Mesodermal cell (in vitro differentiated cells): ENCODE results near the gene RECK.
"Not testable (repeated sequence)": the region's sequence is repeated elsewhere in the genome, so short reads cannot be mapped to it uniquely, and the experiment has no call there.

Experiments
- H3K27ac ChIP-seq: 2 replicates; pipeline ENCODE4 v1.7.0; 2013; ENCODE audit warnings: mild to moderate bottlenecking, low read depth, low read length, moderate library complexity; ENCODE audit not compliant: severe bottlenecking
- H3K36me3 ChIP-seq: 2 replicates; pipeline ENCODE4 v1.7.1; 2013; ENCODE audit warnings: mild to moderate bottlenecking, low read length, moderate library complexity; ENCODE audit not compliant: control insufficient read depth, insufficient read depth
- H3K4me1 ChIP-seq: one replicate; pipeline ENCODE4 v1.7.1; 2013; ENCODE audit warnings: mild to moderate bottlenecking, low read length; ENCODE audit not compliant: insufficient read depth, control insufficient read depth, poor library complexity, severe bottlenecking
- H3K4me3 ChIP-seq: 2 replicates; pipeline ENCODE4 v1.7.0; 2013; ENCODE audit warnings: low read length, control low read depth, mild to moderate bottlenecking; ENCODE audit not compliant: insufficient read depth, poor library complexity, severe bottlenecking; ENCODE audit errors: extremely low read depth
- H3K9me3 ChIP-seq: 2 replicates; pipeline ENCODE4 v1.7.1; 2013; ENCODE audit warnings: mild to moderate bottlenecking, low read length, moderate library complexity; ENCODE audit not compliant: control insufficient read depth
- WGBS, 2 experiments: methylation state at CpG; one replicate each; pipeline ENCODE4 v1.1.5; 2013; ENCODE audit warnings: missing lambda C conversion rate in 2 of 2; ENCODE audit not compliant: insufficient coverage in 2 of 2; 5-methylcytosine and 5-hydroxymethylcytosine counted together

The RECK gene

DNA sequence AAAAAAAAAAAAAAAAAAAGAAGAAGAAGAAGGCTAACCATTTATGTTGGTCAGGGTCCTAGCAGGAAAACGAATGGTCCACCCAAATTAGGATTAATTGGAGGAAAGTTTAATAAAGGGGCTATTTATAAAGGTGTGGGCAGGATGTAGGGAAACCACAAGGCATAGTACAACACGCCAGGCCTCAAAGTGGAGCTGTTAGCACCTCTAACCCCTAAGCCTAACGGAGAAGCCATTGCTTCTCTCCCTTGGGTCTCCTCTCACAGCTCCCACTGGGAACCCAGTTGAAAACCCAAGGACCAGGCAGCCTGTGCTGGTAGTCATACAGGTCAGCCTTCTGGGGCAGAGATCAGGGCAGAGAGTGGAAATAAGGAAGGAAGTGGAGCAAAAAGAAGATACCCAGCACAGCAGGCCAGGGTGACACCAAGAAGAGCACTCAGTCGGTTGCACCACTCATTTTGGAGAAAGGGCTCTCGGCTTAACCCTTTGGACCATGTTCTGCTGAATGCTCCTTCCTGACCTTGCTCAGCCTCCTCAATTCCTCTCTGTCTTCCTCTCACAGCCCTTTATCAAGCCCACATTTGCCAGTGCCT lies 91.0 kb downstream of the RECK start:
- peaks cover 25% of the 10 kb centered on the region for H3K36me3 ChIP-seq
- no peak overlapping the region for H3K4me3 ChIP-seq
- WGBS, 2 experiments: 84 to 87% methylated on average over 4 to 5 of the region's 5 CpGs
- no peak overlapping the region for H3K27ac ChIP-seq
- no peaks in the 10 kb centered on the region for H3K9me3 ChIP-seq
- H3K4me1 ChIP-seq: no peaks in the 10 kb centered on the region

DNA sequence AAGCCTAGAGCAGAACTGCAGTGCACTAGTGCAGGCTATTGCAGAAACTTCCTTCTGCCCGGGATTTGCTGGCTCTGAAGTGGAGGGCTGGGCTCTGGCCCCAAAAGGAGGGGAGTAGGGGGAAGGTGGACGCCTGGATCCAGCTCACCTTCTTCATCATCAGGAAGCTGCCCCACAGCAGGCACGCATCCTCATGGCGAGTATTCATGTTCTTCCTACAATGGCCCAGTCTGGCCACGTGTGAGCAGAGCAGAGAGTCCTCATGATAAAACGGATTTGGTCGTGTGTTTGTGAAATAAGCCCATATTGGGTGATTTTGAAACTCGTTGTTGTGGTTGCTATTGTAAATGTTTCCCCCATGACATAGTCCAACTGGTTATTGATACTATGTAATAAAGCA lies 91.6 kb downstream of the RECK start:
- H3K4me1 ChIP-seq: no peaks in the 10 kb centered on the region
- H3K36me3 ChIP-seq: peaks cover 19% of the 10 kb centered on the region
- no peak overlapping the region for H3K27ac ChIP-seq
- H3K4me3 ChIP-seq: no peak overlapping the region
- no peaks in the 10 kb centered on the region for H3K9me3 ChIP-seq
- WGBS, 2 experiments: 74 to 80% methylated on average over 1 to 7 of the region's 8 CpGs

DNA sequence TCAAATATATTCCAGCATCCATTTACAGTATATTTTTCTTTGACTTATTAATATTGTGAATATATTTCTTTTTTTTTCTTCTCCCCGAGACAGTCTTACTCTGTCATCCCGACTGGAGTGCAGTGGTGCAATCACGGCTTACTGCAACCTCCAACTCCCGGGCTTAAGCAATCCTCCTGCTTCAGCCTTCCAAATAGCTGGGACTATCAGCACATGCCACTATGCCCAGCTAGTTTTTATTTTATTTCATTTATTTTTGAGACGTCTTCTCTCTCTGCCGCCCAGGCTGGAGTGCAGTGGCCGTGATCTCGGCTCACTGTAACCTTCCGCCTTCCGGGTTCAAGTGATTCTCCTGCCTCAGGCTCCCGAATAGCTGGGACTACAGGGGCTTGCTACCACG lies 92.4 kb downstream of the RECK start:
- WGBS, 2 experiments: 84% methylated on average over 7 to 8 of the region's 12 CpGs
- H3K4me1 ChIP-seq: no peaks in the 10 kb centered on the region
- no peak overlapping the region for H3K4me3 ChIP-seq
- no peaks in the 10 kb centered on the region for H3K9me3 ChIP-seq
- peaks cover 19% of the 10 kb centered on the region for H3K36me3 ChIP-seq
- no peak overlapping the region for H3K27ac ChIP-seq

DNA sequence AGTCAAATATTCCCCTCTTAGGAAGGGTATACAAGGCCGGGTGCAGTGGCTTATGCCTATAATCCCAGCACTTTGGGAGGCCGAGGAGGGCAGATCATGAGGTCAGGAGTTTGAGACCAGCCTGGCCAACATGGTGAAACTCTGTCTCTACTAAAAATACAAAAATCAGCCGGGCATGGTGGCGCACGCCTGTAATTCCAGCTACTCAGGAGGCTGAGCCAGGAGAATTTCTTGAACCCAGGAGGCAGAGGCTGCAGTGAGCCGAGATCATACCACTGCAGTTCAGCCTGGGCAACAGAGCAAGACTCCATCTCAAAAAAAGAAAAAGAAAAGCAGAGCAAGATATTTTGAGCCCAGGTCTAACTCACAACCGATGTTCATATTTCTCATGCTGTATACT lies 95.0 kb downstream of the RECK start:
- not testable (repeated sequence) for H3K36me3 ChIP-seq, H3K9me3 ChIP-seq, H3K27ac ChIP-seq, H3K4me3 ChIP-seq, H3K4me1 ChIP-seq
- WGBS, 2 experiments: 99% methylated on average over 5 to 6 of the region's 7 CpGs

DNA sequence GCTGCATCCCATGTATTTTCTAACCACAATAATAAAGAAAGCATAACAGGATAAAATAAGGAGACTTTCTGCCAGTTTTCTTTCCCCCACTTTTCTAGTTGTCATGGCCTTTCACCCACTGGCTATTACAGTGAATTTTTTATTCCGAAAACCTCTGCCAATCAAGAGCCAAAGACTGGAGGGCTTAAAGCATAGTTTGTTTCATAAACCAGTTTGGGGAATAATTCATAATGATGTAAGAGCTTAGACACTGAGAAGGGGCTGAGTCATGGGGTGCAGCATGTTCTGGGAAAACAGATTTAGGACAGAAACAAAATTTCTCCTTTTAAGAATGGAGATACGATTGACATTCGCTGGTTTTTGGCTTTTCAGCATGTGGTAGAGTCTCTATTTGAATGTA lies 95.4 kb downstream of the RECK start:
- Histone ChIP-seq H3K36me3 (no peaks in the 10 kb centered on the region), H3K27ac (no peak overlapping the region), H3K4me1 (no peaks in the 10 kb centered on the region), H3K4me3 (no peak overlapping the region), H3K9me3 (no peaks in the 10 kb centered on the region)
- 100% methylated on average over 1 of the region's 3 CpGs; no CpG with 5 or more reads in 1 of the 2 experiments for WGBS, 2 experiments

DNA sequence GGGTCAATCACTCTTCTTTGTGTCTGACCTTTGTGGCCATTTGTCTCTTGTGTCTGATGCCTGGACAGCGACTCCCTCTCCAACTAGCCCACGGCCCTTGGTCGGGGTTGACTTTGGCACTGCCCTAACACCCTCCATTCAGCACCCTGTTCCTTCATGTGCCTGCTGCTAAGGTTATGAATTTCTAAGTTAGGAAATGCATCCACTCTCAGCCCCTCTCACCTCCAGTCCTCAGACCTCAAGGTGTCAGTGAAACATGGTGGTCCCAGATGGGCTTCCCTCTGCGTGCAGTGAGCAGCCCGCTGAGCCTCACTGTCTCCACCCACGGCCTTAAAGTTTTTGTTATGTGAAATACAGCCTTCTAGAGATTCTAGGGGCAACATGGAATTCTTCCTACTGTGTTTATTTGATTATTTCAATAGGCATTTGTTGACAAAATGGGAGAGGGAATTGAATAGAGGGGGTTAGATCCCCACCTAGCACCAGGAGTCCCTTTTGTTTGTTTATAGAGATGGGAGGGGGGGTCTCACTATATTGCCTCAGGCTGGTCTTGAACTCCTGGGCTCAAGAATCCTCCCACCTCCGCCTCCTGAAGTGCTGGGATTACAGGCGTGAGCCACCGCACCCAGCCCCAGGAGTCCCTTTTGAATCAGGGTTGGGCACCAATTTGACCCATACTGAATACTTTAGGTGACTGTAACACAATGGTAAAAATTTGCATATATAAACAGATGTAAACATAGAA lies 98.2 kb downstream of the RECK start:
- H3K9me3 ChIP-seq: no peaks in the 10 kb centered on the region
- H3K4me3 ChIP-seq: no peak overlapping the region
- no peaks in the 10 kb centered on the region for H3K4me1 ChIP-seq
- H3K36me3 ChIP-seq: no peaks in the 10 kb centered on the region
- 39 to 60% methylated on average over 3 to 4 of the region's 9 CpGs for WGBS, 2 experiments
- H3K27ac ChIP-seq: no peak overlapping the region

DNA sequence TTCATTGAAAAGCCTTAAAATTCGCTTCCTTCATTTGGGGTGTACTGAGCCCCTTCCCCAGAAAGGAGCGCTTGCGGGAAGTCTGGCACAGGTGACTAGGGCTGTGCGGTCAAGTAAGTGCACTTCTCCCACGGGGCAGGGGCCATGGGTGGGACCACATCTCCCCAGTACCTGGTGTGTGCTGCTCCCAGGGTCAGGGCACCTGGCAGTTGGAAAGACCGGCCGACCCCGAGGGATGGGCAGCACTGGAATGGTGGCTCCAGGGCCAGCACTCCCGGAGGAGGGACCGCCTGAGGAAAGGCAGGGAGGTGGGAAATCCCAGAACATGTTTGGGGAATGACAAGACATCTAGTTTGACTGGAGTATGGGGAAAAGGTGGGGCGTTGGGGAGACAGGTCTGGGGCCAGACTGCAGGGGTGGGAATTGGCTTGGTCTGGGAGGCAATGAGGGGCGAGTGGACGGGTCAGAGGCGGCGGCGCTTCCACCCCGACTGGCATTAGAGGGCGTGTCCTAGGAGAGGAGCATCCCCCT lies 99.1 kb downstream of the RECK start:
- no peaks in the 10 kb centered on the region for H3K36me3 ChIP-seq
- 6% methylated on average over 8 to 16 of the region's 18 CpGs for WGBS, 2 experiments
- no peaks in the 10 kb centered on the region for H3K9me3 ChIP-seq
- H3K4me3 ChIP-seq: peak overlapping the region; percentile 72
- H3K4me1 ChIP-seq: no peaks in the 10 kb centered on the region
- H3K27ac ChIP-seq: no peak overlapping the region

DNA sequence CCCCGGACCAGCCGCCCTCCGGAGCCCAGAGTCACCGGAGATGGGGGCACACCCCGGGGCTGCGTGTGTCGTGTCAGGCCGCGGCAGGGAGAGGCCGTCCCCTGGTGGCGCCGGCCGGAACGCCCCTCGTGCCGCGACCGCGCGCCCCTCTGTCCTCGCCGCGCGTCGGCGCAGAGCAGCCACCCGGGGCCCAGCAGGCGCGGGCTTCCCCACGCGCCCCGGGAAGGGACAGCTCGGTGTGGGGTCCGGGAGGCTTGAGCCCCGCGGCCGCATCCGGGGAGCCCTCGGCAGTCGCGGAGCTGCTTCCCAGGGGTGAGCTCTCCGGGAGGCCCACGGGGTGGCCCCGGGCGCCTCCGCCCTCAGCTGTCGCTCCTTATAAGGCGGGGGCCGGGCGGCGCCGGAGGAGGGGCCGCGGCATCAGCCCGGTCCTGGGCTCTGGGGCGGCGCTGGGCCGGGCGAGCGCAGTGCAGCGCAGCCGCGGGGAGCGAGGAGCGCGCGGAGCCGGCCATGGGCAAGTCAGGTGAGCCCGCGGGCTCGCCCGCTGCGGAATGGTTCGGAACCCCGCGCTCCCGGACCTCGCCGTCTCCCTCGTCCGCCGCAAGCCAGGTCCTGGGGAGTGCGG lies 99.7 kb downstream of the RECK start, which contains the start of gene GLIPR2:
Gene GLIPR2, plus strand, starts transcription at position 462 of the 622 bp plus-strand sequence. Its CDS starts 46 bp downstream, at position 508.
- no peaks in the 10 kb centered on the region for H3K9me3 ChIP-seq
- no peaks in the 10 kb centered on the region for H3K4me1 ChIP-seq
- 0 to 1% methylated on average over 76 of the region's 83 CpGs for WGBS, 2 experiments
- H3K36me3 ChIP-seq: no peaks in the 10 kb centered on the region
- H3K4me3 ChIP-seq: peak within 1 kb of the TSS; percentile 72
- H3K27ac ChIP-seq: no peak within 1 kb of the TSS

DNA sequence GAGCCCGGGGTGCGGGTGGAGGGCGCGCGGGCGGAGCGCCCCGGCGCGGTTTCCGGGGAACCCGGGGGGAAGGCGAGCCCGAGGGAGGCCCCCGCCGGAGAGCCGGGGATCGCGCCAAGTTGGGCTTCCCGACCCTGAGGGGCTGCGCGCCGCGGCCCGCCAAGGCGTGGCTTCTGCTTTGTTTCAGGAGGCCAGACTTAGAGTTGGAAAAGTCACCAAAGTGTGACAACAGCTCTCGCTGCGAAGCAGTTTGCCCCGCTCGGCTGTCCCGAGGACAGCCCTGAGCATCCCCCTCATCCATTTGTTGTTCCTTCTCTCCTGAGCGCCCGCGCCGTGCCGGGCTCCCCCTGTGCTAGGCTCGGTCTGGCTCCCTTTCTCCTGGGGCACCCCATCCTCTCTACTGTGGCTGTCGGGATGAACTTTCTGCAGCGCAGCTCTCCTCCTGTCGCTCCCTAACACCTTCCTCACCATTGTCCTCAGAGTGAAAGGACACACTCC lies 100.2 kb downstream of the RECK start:
- Histone ChIP-seq H3K36me3 (peaks cover 1% of the 10 kb centered on the region), H3K27ac (no peak overlapping the region), H3K4me1 (no peaks in the 10 kb centered on the region), H3K9me3 (no peaks in the 10 kb centered on the region), H3K4me3 (peak overlapping the region; percentile 72)
- 1 to 2% methylated on average over 30 to 39 of the region's 40 CpGs for WGBS, 2 experiments

DNA sequence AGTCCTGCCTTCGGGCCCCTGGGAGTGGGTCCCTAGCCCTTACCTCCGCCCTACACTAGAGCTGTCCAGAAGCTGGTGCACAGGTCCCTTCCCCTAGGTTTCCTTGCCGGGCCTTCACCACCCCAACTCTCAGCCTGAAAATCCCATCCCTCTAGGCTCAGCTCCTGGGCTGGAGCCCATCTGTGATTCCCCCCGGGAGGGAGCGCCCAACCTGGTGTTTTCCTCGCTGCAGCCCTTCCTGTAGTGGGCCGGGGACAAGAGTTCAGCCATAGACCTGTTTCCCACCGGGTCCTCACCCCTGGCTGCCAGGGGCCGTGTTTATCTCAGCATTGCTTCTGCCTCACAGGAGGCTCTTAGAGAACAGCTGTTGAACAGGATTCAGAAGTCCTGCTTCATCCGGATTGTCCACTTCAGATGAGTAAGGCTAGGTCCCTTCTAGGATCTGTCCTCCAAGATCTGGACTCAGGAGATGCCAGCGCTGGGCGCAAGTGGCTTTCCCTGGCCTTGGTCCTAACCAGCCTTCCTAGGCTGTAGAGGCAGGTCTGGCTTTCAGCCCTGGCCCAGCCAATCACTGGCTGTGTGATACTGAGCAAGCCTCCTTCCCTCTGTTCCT lies 100.8 kb downstream of the RECK start:
- peaks cover 7% of the 10 kb centered on the region for H3K36me3 ChIP-seq
- peak overlapping the region; percentile 72 for H3K4me3 ChIP-seq
- 43 to 50% methylated on average over 12 of the region's 12 CpGs for WGBS, 2 experiments
- H3K4me1 ChIP-seq: no peaks in the 10 kb centered on the region
- H3K27ac ChIP-seq: no peak overlapping the region
- no peaks in the 10 kb centered on the region for H3K9me3 ChIP-seq
